Endothelial cell of umbilical vein (primary cell): ENCODE data around the gene RADIL. TPM values are rescaled to one million over a fixed set of nuclear protein-coding genes. Genes with fewer than 3 reads are reported as not detected.

ENCODE experiments used
- BruUV-seq: library from RNA; stranded (reverse); fragments of 400-500 nt; replicated peaks from 2 replicates; lab custom pipeline; 2021; lab: Mats Ljungman, UMichigan
- CTCF ChIA-PET: fragments of 300-600, 350-600 bp; sonication (Branson Sonifier 250); formaldehyde crosslinking; loops from one replicate; lab custom pipeline; 2021; ENCODE audit warnings: antibody characterized with exemption, inconsistent platforms; lab: Charles Lee
- POLR2A ChIA-PET: fragments of 300-600, 350-600 bp; sonication (Branson Sonifier 250); formaldehyde crosslinking; loops from one replicate; lab custom pipeline; 2021; ENCODE audit warnings: antibody characterized with exemption, inconsistent platforms; lab: Charles Lee
- DNase-seq: peaks from one replicate; pipeline ENCODE4 v3.0.0-alpha.2; 2011; ENCODE audit warnings: low read depth, low spot score
- FAIRE-seq: peaks from 2 replicates; lab custom pipeline; 2011; peaks lifted over from hg19 to GRCh38; lab: Jason Lieb, UNC
- H2AFZ ChIP-seq: 2 replicates; pipeline ENCODE4 v1.6.0; 2012; ENCODE audit warnings: low read depth, low read length, control low read depth, inconsistent platforms
- H3K27ac ChIP-seq: 2 replicates; pipeline ENCODE4 v1.5.1; 2011; ENCODE audit warnings: low read depth, mild to moderate bottlenecking, control low read depth, low read length, moderate library complexity; ENCODE audit not compliant: insufficient read depth
- H3K27me3 ChIP-seq, 2 experiments: 2 replicates each; pipeline versions ENCODE4 v1.6.0 to v1.6.1; 2011; ENCODE audit warnings: low read length in 2 of 2, mixed read lengths in 1 of 2; ENCODE audit not compliant: control insufficient read depth in 2 of 2, insufficient read depth in 2 of 2
- H3K36me3 ChIP-seq, 2 experiments: 2 replicates in 1 of 2; 3 replicates in 1 of 2; pipeline ENCODE4 v1.5.1; 2011; ENCODE audit warnings: low read length in 2 of 2, mild to moderate bottlenecking in 1 of 2, moderate library complexity in 1 of 2; ENCODE audit not compliant: control insufficient read depth in 2 of 2, insufficient read depth in 2 of 2; ENCODE audit errors: extremely low read depth in 1 of 2
- H3K4me1 ChIP-seq: 3 replicates; pipeline ENCODE4 v1.5.1; 2011; ENCODE audit warnings: mild to moderate bottlenecking, low read length; ENCODE audit not compliant: control insufficient read depth, insufficient read depth; ENCODE audit errors: extremely low read depth
- H3K4me2 ChIP-seq: 2 replicates; pipeline ENCODE4 v1.6.1; 2011; ENCODE audit warnings: low read length, control low read depth, mixed read lengths; ENCODE audit not compliant: insufficient read depth
- H3K4me3 ChIP-seq, 3 experiments: fragments of 200-600 bp in 1 of 3; sonication (generic), shearing (Covaris generic) in 1 of 3; replicated peaks in 1 of 3; 2 replicates each; pipeline ENCODE4 v1.5.1; 2011 to 2016; ENCODE audit warnings: control low read depth in 3 of 3, low read length in 3 of 3, mild to moderate bottlenecking in 2 of 3, inconsistent platforms in 1 of 3, low read depth in 1 of 3, moderate library complexity in 1 of 3; ENCODE audit not compliant: insufficient read depth in 1 of 3
- H3K79me2 ChIP-seq: 2 replicates; pipeline ENCODE4 v1.6.0; 2012; ENCODE audit warnings: low read length, inconsistent platforms; ENCODE audit not compliant: control insufficient read depth, insufficient read depth
- H3K9ac ChIP-seq: replicated peaks from 2 replicates; pipeline ENCODE3; 2011; ENCODE audit warnings: low read length, control low read depth; ENCODE audit not compliant: insufficient read depth; ENCODE audit errors: extremely low read depth
- H3K9me1 ChIP-seq: replicated peaks from 3 replicates; pipeline ENCODE4 v1.6.0; 2011; ENCODE audit warnings: mild to moderate bottlenecking, low read length; ENCODE audit not compliant: control insufficient read depth, insufficient read depth; ENCODE audit errors: extremely low read depth
- H3K9me3 ChIP-seq: replicated peaks from 2 replicates; pipeline ENCODE4 v1.5.1; 2012; ENCODE audit warnings: low read length, inconsistent platforms; ENCODE audit not compliant: control insufficient read depth, insufficient read depth
- H4K20me1 ChIP-seq: replicated peaks from 2 replicates; pipeline ENCODE3; 2011; ENCODE audit warnings: mild to moderate bottlenecking, low read length; ENCODE audit not compliant: control insufficient read depth, insufficient read depth; ENCODE audit errors: extremely low read depth
- EZH2 ChIP-seq: IDR thresholded peaks from 2 replicates; pipeline ENCODE4 v1.6.1; 2012; ENCODE audit warnings: borderline replicate concordance, low read depth, mild to moderate bottlenecking, moderate library complexity, low read length, inconsistent platforms; ENCODE audit not compliant: severe bottlenecking
- FOS ChIP-seq: IDR thresholded peaks from 2 replicates; pipeline ENCODE4 v1.6.1; 2011; ENCODE audit warnings: mild to moderate bottlenecking, low read length, moderate library complexity, borderline replicate concordance; ENCODE audit not compliant: insufficient read depth
- GATA2 ChIP-seq: IDR thresholded peaks from 2 replicates; pipeline ENCODE4 v1.7.0; 2011; ENCODE audit warnings: low read depth, mild to moderate bottlenecking, moderate library complexity, mixed read lengths, low read length; ENCODE audit not compliant: insufficient read length, insufficient read depth
- JUN ChIP-seq: IDR thresholded peaks from 2 replicates; pipeline ENCODE4 v1.6.1; 2011; ENCODE audit warnings: borderline replicate concordance, low read depth; ENCODE audit not compliant: insufficient read length, insufficient read depth
- MYC ChIP-seq: IDR thresholded peaks from one replicate; pipeline ENCODE4 v1.6.1; 2011; ENCODE audit warnings: mild to moderate bottlenecking, low read depth, low read length
- POLR2A ChIP-seq: IDR thresholded peaks from 2 replicates; pipeline ENCODE4 v1.6.1; 2012; ENCODE audit warnings: low read depth, mild to moderate bottlenecking, control low read depth, low read length
- POLR2AphosphoS5 ChIP-seq: IDR thresholded peaks from 2 replicates; pipeline ENCODE4 v1.6.1; 2012; ENCODE audit warnings: low read depth, mild to moderate bottlenecking, control low read depth, low read length, moderate library complexity; ENCODE audit not compliant: insufficient read depth
- dilution Hi-C: fragments of 300-500 bp; cut with MboI; formaldehyde crosslinking; loops from one replicate; pipeline ENCODE4 v1.15.0; 2019; ENCODE audit warnings: low sequenced_read_pairs; ENCODE audit not compliant: extremely low pct_ligation_motif_present
- intact Hi-C: fragments of 100-400 bp; cut with micrococcal nuclease; formaldehyde crosslinking; loops from one replicate; pipeline ENCODE4 v1.10.0; 2022
- polyA plus RNA-seq, 4 experiments: library from polyadenylated mRNA; depleted of rRNA in 3 of 4; stranded (reverse) in 3 of 4; unstranded in 1 of 4; fragments of >200 nt; gene quantifications; 2 replicates each; pipeline versions ENCODE4 v1.2.1 to v1.2.3, GENCODE V29; 2011 to 2012; ENCODE audit warnings: missing spikeins in 1 of 4
- total RNA-seq: library from RNA; stranded (reverse); gene quantifications from 2 replicates; pipeline ENCODE4 v1.2.3, GENCODE V29; 2021
- TF ChIP-seq, protein P1 (sequence below): IDR thresholded peaks from 2 replicates; pipeline ENCODE4 v1.6.1; 2011; ENCODE audit not compliant: insufficient read depth, insufficient read length
- TF ChIP-seq, protein P2 (sequence below), 2 donors: IDR thresholded peaks; 1 replicate in 1 of 2; 2 replicates in 1 of 2; pipeline ENCODE4 v1.5.1; 2011; ENCODE audit warnings: low read length in 2 of 2, mild to moderate bottlenecking in 2 of 2, moderate library complexity in 2 of 2, control low read depth in 1 of 2, inconsistent platforms in 1 of 2, low read depth in 1 of 2; ENCODE audit not compliant: insufficient read depth in 1 of 2; ENCODE audit errors: extremely low read depth in 1 of 2

The RADIL gene
- total and polyA plus RNA-seq, 2 donors (not counting 3 experiments of a cell fraction or from before 2014, with no cell fraction given), result 1.2 to 2.5 TPM

GRCh38 chr7:4825081-4825480 lies 58.4 kb downstream of the RADIL start:
- no peak overlapping the region for H3K4me3 ChIP-seq
- H3K27ac ChIP-seq, result no peak overlapping the region
- FAIRE-seq (no peak), DNase-seq (no peak)
- no peak overlapping the region for H2AFZ ChIP-seq
- no TSS peak for BruUV-seq
- TF ChIP-seq POLR2A (no peak), MYC (no peak), GATA2 (no peak), JUN (no peak)
- no peaks in the 10 kb centered on the region for H3K9me1 ChIP-seq
- no peaks in the 10 kb centered on the region for H3K79me2 ChIP-seq
- no peaks in the 10 kb centered on the region for H4K20me1 ChIP-seq
- no peak overlapping the region for H3K9ac ChIP-seq
- CTCF ChIA-PET, result no interaction called here
- H3K27me3 ChIP-seq, result no peaks in the 10 kb centered on the region
- H3K9me3 ChIP-seq, result no peaks in the 10 kb centered on the region
- dilution Hi-C loops, result no loop called here
- POLR2A ChIA-PET, result no interaction called here
- intact Hi-C loops, result no loop called here
- no peak overlapping the region for H3K4me2 ChIP-seq
- H3K4me1 ChIP-seq, result no peaks in the 10 kb centered on the region
- no peaks in the 10 kb centered on the region for H3K36me3 ChIP-seq

- H3K4me1 ChIP-seq, result no peaks in the 10 kb centered on the region
- TF ChIP-seq EZH2 (no peak), POLR2AphosphoS5 (no peak), POLR2A (no peak), GATA2 (no peak), FOS (no peak), MYC (no peak), JUN (no peak)
- TF ChIP-seq, protein P1, sequence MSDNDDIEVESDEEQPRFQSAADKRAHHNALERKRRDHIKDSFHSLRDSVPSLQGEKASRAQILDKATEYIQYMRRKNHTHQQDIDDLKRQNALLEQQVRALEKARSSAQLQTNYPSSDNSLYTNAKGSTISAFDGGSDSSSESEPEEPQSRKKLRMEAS, result no peak
- TF ChIP-seq, protein P2, sequence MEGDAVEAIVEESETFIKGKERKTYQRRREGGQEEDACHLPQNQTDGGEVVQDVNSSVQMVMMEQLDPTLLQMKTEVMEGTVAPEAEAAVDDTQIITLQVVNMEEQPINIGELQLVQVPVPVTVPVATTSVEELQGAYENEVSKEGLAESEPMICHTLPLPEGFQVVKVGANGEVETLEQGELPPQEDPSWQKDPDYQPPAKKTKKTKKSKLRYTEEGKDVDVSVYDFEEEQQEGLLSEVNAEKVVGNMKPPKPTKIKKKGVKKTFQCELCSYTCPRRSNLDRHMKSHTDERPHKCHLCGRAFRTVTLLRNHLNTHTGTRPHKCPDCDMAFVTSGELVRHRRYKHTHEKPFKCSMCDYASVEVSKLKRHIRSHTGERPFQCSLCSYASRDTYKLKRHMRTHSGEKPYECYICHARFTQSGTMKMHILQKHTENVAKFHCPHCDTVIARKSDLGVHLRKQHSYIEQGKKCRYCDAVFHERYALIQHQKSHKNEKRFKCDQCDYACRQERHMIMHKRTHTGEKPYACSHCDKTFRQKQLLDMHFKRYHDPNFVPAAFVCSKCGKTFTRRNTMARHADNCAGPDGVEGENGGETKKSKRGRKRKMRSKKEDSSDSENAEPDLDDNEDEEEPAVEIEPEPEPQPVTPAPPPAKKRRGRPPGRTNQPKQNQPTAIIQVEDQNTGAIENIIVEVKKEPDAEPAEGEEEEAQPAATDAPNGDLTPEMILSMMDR (IDR thresholded peaks at IDR 0.05; ENCODE audit: extremely low read depth in 1 of 2, insufficient read depth in 1 of 2, low read depth in 1 of 2, low read length in 2 of 2), result no peak
- no peaks in the 10 kb centered on the region for H3K79me2 ChIP-seq
- DNase-seq (no peak), FAIRE-seq (no peak)
- H3K27ac ChIP-seq, result no peak overlapping the region
- H3K9me1 ChIP-seq, result no peaks in the 10 kb centered on the region
- H3K36me3 ChIP-seq, result no peaks in the 10 kb centered on the region
- H4K20me1 ChIP-seq, result no peaks in the 10 kb centered on the region
- no peak overlapping the region for H3K4me3 ChIP-seq
- no peak overlapping the region for H3K9ac ChIP-seq
- H2AFZ ChIP-seq, result no peak overlapping the region
- no TSS peak for BruUV-seq
- H3K4me2 ChIP-seq, result no peak overlapping the region
- no peaks in the 10 kb centered on the region for H3K27me3 ChIP-seq
- no peaks in the 10 kb centered on the region for H3K9me3 ChIP-seq
- POLR2A ChIA-PET, result no interaction called here
- CTCF ChIA-PET, result no interaction called here
- intact Hi-C loops (no loop called here), dilution Hi-C loops (no loop called here)
These were observed 59.3 kb downstream of the RADIL start for GRCh38 chr7:4824120-4824775.
